Vagina (tissue), 2 donors: Measurements from ENCODE around the gene RIPOR3. TPM values are rescaled to one million over a fixed set of nuclear protein-coding genes. Genes with fewer than 3 reads are reported as not detected.
"Not testable (repeated sequence)": the region's sequence is repeated elsewhere in the genome, so short reads cannot be mapped to it uniquely, and the experiment has no call there.

ENCODE experiments used
- DNase-seq, 2 donors: peaks; one replicate each; pipeline ENCODE4 v3.0.0-alpha.2; 2017; ENCODE audit errors: extremely low spot score in 2 of 2
- H3K27ac ChIP-seq: fragments of 200-600 bp; sonication (generic); one replicate; pipeline ENCODE4 v1.5.1; 2019
- H3K27me3 ChIP-seq: fragments of 200-600 bp; sonication (generic); one replicate; pipeline ENCODE4 v1.5.1; 2019
- H3K36me3 ChIP-seq, 2 donors: fragments of 200-600 bp; sonication (generic); one replicate each; pipeline ENCODE4 v1.5.1; 2017 to 2019
- H3K4me1 ChIP-seq: fragments of 200-600 bp; sonication (generic); one replicate; pipeline ENCODE4 v1.5.1; 2019
- H3K4me3 ChIP-seq, 2 donors: fragments of 200-600 bp; sonication (generic); 1 replicate in 1 of 2; 2 replicates in 1 of 2; pipeline ENCODE4 v1.5.1; 2016 to 2019
- H3K9me3 ChIP-seq: fragments of 200-600 bp; sonication (generic); one replicate; pipeline ENCODE4 v1.5.1; 2019
- POLR2A ChIP-seq, 2 donors: fragments of 450-650 bp; IDR thresholded peaks; one replicate each; pipeline ENCODE4 v1.6.1; 2017; ENCODE audit warnings: antibody characterized with exemption in 2 of 2, mild to moderate bottlenecking in 2 of 2, moderate library complexity in 2 of 2
- POLR2AphosphoS5 ChIP-seq, 2 donors: sonication (generic); formaldehyde crosslinking; IDR thresholded peaks; one replicate each; pipeline ENCODE4 v1.9.0; 2017; ENCODE audit warnings: antibody characterized with exemption in 2 of 2, mild to moderate bottlenecking in 2 of 2, low read depth in 1 of 2; ENCODE audit not compliant: insufficient read depth in 1 of 2
- intact Hi-C: fragments of 100-400 bp; cut with DNase I; formaldehyde crosslinking; loops from one replicate; pipeline ENCODE4 v1.15.1; 2023
- total RNA-seq: library from RNA; depleted of rRNA; stranded (reverse); fragments of >200 nt; gene quantifications from one replicate; pipeline ENCODE4 v1.2.3, GENCODE V29; 2016
- TF ChIP-seq, protein P1 (sequence below), 3 experiments: fragments of 450-650 bp in 2 of 3; fragments of 200-600 bp in 1 of 3; sonication (generic) in 1 of 3; IDR thresholded peaks; one replicate each; pipeline ENCODE4 v1.5.1; 2017 to 2019; ENCODE audit warnings: antibody characterized with exemption in 3 of 3, mild to moderate bottlenecking in 2 of 3, moderate library complexity in 2 of 3

The RIPOR3 gene
- total RNA-seq, 1 donor from 2014 or later: 38.1 TPM

DNA sequence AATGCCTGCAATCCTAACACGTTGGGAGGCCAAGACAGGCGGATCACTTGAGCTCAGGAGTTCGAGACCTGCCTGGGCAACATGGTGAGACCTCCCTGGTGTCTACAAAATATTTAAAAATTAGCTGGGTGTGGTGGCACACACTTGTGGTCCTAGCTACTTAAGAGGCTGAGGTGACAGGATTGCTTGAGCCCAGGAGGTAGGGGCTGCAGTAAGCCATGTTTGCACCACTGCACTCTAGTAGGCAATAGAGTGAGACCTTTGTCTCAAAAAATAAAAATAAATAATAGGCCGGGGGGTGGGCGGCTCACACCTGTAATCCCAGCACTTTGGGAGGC lies 18.3 kb upstream of the RIPOR3 start:
- TF ChIP-seq, protein P1, sequence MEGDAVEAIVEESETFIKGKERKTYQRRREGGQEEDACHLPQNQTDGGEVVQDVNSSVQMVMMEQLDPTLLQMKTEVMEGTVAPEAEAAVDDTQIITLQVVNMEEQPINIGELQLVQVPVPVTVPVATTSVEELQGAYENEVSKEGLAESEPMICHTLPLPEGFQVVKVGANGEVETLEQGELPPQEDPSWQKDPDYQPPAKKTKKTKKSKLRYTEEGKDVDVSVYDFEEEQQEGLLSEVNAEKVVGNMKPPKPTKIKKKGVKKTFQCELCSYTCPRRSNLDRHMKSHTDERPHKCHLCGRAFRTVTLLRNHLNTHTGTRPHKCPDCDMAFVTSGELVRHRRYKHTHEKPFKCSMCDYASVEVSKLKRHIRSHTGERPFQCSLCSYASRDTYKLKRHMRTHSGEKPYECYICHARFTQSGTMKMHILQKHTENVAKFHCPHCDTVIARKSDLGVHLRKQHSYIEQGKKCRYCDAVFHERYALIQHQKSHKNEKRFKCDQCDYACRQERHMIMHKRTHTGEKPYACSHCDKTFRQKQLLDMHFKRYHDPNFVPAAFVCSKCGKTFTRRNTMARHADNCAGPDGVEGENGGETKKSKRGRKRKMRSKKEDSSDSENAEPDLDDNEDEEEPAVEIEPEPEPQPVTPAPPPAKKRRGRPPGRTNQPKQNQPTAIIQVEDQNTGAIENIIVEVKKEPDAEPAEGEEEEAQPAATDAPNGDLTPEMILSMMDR (IDR thresholded peaks at IDR 0.05): no peak
- no peak for TF ChIP-seq POLR2A (IDR thresholded peaks at IDR 0.05)
- no peak for TF ChIP-seq POLR2AphosphoS5 (IDR thresholded peaks at IDR 0.05; ENCODE audit: insufficient read depth in 1 of 2, low read depth in 1 of 2)
- Histone ChIP-seq H3K4me3 (no peak overlapping the region), H3K9me3 (no peaks in the 10 kb centered on the region), H3K36me3 (no peaks in the 10 kb centered on the region), H3K27ac (no peak overlapping the region), H3K27me3 (no peaks in the 10 kb centered on the region), H3K4me1 (no peaks in the 10 kb centered on the region)
- no peak for DNase-seq
- intact Hi-C loops: no loop called here

DNA sequence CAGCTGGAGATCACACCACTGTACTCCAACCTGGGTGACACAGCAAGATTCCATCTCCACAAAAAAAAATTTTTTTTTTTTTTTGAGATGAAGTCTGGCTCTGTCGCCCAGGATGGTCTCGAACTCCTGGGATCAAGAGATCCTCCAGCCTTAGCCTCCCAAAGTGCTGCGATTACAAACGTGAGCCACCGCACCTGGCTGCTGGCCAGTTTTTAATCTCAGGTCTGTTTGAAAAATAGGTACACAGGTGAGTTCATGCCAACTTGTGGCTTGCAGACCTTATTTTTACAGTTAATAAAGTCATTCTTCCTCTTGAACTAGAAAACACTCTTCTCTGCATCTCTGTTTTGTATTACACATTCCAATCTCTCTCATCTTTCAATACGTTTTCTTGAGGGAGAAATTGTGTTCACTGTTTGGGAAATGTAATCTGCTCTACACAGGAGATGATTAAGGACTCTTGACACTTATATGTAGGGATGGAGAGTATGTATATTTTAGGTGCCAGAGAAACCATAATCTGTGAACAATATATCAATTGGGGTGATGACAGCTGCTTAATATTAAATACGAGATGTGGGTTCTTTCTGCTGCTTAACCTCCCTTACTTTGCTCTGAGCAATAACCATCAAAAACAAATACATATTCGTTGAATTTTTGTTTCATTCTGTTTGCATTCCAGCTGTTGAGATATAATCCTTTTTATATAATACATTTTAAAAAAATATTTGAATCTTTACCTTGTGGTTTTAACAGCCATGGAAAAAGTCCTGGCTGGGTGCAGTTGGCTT lies 17.7 kb upstream of the RIPOR3 start:
- no peak for DNase-seq
- TF ChIP-seq, protein P1 (IDR thresholded peaks at IDR 0.05): no peak
- no peak for TF ChIP-seq POLR2A (IDR thresholded peaks at IDR 0.05)
- no peak for TF ChIP-seq POLR2AphosphoS5 (IDR thresholded peaks at IDR 0.05; ENCODE audit: insufficient read depth in 1 of 2, low read depth in 1 of 2)
- Histone ChIP-seq H3K4me3 (no peak overlapping the region), H3K27ac (no peak overlapping the region), H3K36me3 (no peaks in the 10 kb centered on the region), H3K27me3 (no peaks in the 10 kb centered on the region), H3K4me1 (no peaks in the 10 kb centered on the region), H3K9me3 (no peaks in the 10 kb centered on the region)
- intact Hi-C loops: no loop called here

DNA sequence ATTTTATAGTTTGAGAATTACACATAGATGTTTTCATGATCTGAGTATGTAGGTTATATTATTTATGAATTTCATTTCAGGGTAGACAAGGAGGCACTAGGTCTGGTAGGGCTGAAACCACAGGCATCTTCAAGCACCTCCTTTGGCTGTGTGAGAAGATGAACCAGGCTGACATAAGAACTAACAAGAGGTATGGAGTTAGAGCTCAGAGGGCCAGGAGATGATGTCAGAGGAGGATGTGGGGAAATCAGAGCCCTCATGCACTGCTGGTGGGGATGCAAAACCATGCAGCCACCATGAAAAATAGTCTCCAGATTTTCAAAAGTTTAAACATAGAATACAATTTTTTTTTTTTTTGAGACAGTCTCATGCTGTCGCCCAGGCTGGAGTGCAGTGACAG lies 13.6 kb upstream of the RIPOR3 start:
- H3K36me3 ChIP-seq: no peaks in the 10 kb centered on the region

DNA sequence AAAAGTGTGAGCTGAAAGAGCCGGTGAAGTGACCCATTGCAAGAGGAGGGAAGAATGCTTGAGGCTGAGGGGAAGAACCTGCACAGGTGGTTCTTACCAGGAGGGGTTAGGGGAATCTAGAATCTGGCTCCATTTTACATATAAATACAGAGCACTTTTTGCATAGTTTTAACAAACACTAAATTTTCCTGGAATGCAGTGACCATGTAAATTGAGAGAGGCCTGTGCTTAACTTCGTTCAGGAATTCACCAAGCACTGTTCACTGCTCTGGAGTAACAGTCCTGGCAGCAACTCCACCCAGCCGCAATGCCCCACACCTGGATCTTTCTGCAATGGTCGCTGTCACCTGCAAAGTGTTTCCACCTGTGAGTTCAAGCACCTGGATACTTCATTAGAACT lies 13.2 kb upstream of the RIPOR3 start:
- DNase-seq: no peak
- H3K4me1 ChIP-seq: no peaks in the 10 kb centered on the region
- intact Hi-C loops: no loop called here
- H3K9me3 ChIP-seq: no peaks in the 10 kb centered on the region
- no peak overlapping the region for H3K4me3 ChIP-seq
- H3K27ac ChIP-seq: no peak overlapping the region
- TF ChIP-seq, protein P1 (IDR thresholded peaks at IDR 0.05): no peak
- TF ChIP-seq POLR2AphosphoS5 (IDR thresholded peaks at IDR 0.05; ENCODE audit: insufficient read depth in 1 of 2, low read depth in 1 of 2) (no peak), POLR2A (IDR thresholded peaks at IDR 0.05) (no peak)
- H3K36me3 ChIP-seq: no peaks in the 10 kb centered on the region
- no peaks in the 10 kb centered on the region for H3K27me3 ChIP-seq

More for the DNA sequence above, 13.6 kb upstream of the RIPOR3 start:
- TF ChIP-seq POLR2A (IDR thresholded peaks at IDR 0.05) (no peak), POLR2AphosphoS5 (IDR thresholded peaks at IDR 0.05; ENCODE audit: insufficient read depth in 1 of 2, low read depth in 1 of 2) (no peak)
- TF ChIP-seq, protein P1 (IDR thresholded peaks at IDR 0.05): no peak
- intact Hi-C loops: no loop called here
- no peaks in the 10 kb centered on the region for H3K4me1 ChIP-seq
- no peaks in the 10 kb centered on the region for H3K27me3 ChIP-seq
- no peaks in the 10 kb centered on the region for H3K9me3 ChIP-seq
- DNase-seq: no peak
- H3K27ac ChIP-seq: no peak overlapping the region
- H3K4me3 ChIP-seq: no peak overlapping the region

DNA sequence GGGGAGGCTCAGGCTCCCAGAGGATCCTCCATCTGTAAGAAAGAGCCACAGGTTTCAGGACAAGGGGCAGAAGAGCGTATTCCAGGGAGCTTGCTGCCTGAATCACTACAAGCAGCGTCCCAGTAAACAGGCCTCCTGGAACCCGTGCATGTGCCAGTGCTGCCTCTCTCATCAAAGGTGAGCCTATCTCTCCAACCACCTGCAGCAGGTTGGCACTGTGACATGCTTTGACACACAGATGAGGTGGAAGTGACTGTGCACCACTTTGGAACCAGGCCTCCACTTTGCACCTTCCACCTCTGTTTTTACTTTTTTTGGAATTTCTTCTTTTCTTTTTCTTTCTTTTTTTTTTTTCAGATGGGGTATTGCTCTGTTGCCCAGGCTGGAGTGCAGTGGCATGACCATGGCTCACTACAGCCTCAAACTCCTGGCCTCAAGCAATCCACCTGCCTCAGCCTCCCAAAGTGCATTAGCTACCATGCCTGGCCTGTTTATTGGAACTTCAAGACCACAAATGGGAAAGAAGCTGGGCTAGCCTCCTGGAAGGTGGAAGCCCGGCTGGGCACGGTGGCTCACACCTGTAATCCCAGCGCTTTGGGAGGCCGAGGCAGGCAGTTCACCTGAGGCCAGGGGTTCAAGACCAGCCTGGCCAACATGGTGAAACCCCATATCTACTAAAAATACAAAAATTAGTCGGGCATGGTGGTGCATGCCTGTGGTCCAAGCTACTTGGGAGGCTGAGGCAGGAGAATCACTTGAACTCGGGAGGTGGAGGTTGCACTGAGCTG lies 12.5 kb upstream of the RIPOR3 start:
- H3K9me3 ChIP-seq, DNase-seq, H3K4me3 ChIP-seq, H3K36me3 ChIP-seq, intact Hi-C loops, H3K27ac ChIP-seq, H3K27me3 ChIP-seq, H3K4me1 ChIP-seq: not testable (repeated sequence)
